Ovary (tissue), 9 donors: Measurements from ENCODE around the gene CRB2. TPM values are rescaled to one million over a fixed set of nuclear protein-coding genes. Genes with fewer than 3 reads are reported as not detected.

Experiments
- DNase-seq, 5 donors: peaks; one replicate each; pipeline ENCODE4 v3.0.0-alpha.2; 2019 to 2020
- H3K27ac ChIP-seq, 2 donors: fragments of 200-600 bp; one replicate each; pipeline versions ENCODE4 v1.5.1 to v1.8.0; 2019 to 2022
- H3K27me3 ChIP-seq: fragments of 200-600 bp; one replicate; pipeline ENCODE4 v1.8.0; 2022
- H3K36me3 ChIP-seq: fragments of 200-600 bp; sonication (generic); one replicate; pipeline ENCODE4 v1.5.1; 2019
- H3K4me1 ChIP-seq: one replicate; pipeline ENCODE4 v1.8.1; 2013; ENCODE audit warnings: mild to moderate bottlenecking, moderate library complexity; ENCODE audit not compliant: insufficient read depth
- H3K4me3 ChIP-seq: fragments of 200-600 bp; sonication (generic); one replicate; pipeline ENCODE4 v1.5.1; 2017
- H3K9me3 ChIP-seq, 2 donors: fragments of 200-600 bp in 1 of 2; sonication (generic) in 1 of 2; one replicate each; pipeline versions ENCODE4 v1.5.1 to v1.8.1; 2013 to 2019; ENCODE audit warnings: mild to moderate bottlenecking in 1 of 2, moderate library complexity in 1 of 2
- EP300 ChIP-seq: sonication (generic); formaldehyde crosslinking; IDR thresholded peaks from one replicate; pipeline ENCODE4 v1.6.1; 2017; ENCODE audit warnings: antibody characterized with exemption
- POLR2A ChIP-seq: fragments of 450-650 bp; IDR thresholded peaks from one replicate; pipeline ENCODE4 v1.6.1; 2017; ENCODE audit warnings: antibody characterized with exemption, mild to moderate bottlenecking, moderate library complexity
- WGBS, 3 donors: extraction: QIAGEN DNeasy Blood & Tissue Kit in 1 of 3; methylation state at CpG; one replicate each; pipeline versions ENCODE4 v1.1.5 to v1.1.7; 2013 to 2017; 5-methylcytosine and 5-hydroxymethylcytosine counted together
- intact Hi-C, 4 donors: fragments of 100-400 bp; cut with DNase I; formaldehyde crosslinking; loops; one replicate each; pipeline versions ENCODE4 v1.11.0 to v1.15.1; 2022 to 2023
- polyA plus RNA-seq, 2 donors: library from polyadenylated mRNA; stranded (reverse); fragments of 200-250 nt in 1 of 2; fragments of 350-450 nt in 1 of 2; fragmentation: Illumina TruSeq in 1 of 2; extraction: RNeasy Lipid Tissue Mini Kit (QIAGEN cat#74804) in 1 of 2; gene quantifications; one replicate each; pipeline ENCODE4 v1.2.3, GENCODE V29; 2013 to 2014
- total RNA-seq, 7 donors: library from RNA; depleted of rRNA in 2 of 7; stranded (reverse); fragments of >200 nt in 2 of 7; fragmentation: NEBNext Ultra II Directional in 3 of 7; extraction: Animal tissue kit (Norgen Biotek cat#: 25700) in 3 of 7; gene quantifications; one replicate each; pipeline versions ENCODE4 v1.1.0 to v1.2.4, GENCODE V29; 2016 to 2023
- TF ChIP-seq, protein P1 (sequence below), 3 donors: fragments of 450-650 bp in 2 of 3; fragments of 200-600 bp in 1 of 3; IDR thresholded peaks; one replicate each; pipeline versions ENCODE4 v1.5.1 to v1.8.0; 2016 to 2022; ENCODE audit warnings: antibody characterized with exemption in 3 of 3, mild to moderate bottlenecking in 1 of 3
- donor health status: DM: no; HTN: no; CAD: no; lungs with moderate emphysema.
- donor health status: DM: no; HTN: no; CAD: no.
- donor health status: Bipolar disorder and iron deficiency.
- donor health status: DM: yes; HTN: yes; CAD: no.
- donor health status: DM: no; HTN: no; CAD: no.
- donor health status: DM: yes; HTN: yes; CAD: no.

CRB2 gene
- total and polyA plus RNA-seq, 9 donors: 0.13 to 20.4 (median 0.48) TPM

DNA sequence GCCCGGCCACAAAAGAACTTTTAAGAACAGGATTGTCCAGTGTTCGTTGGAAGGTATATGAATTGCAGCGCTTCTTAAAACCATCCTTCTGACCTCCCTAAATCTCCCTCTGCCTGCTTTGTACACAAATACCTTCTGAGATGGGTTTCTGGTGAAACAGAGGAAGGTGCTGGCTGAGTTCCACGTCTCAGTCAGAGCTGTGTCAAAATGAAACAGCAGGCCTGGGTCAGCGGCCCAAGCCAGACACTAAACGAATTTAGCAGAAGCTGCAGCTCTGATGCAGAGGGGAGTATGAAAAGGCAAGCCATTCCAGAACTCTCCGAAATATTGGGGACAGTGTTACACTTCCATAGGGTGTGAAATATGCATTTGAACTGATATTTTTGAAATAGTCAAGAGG lies 37.8 kb upstream of the CRB2 start:
- no peaks in the 10 kb centered on the region for H3K9me3 ChIP-seq
- intact Hi-C loops: no loop called here
- H3K36me3 ChIP-seq: no peaks in the 10 kb centered on the region
- no peaks in the 10 kb centered on the region for H3K27me3 ChIP-seq
- H3K4me3 ChIP-seq: no peak overlapping the region
- WGBS, 3 donors: 59 to 66% (median 62%) methylated on average over 7 of the region's 7 CpGs
- H3K27ac ChIP-seq: no peak overlapping the region
- TF ChIP-seq, protein P1, sequence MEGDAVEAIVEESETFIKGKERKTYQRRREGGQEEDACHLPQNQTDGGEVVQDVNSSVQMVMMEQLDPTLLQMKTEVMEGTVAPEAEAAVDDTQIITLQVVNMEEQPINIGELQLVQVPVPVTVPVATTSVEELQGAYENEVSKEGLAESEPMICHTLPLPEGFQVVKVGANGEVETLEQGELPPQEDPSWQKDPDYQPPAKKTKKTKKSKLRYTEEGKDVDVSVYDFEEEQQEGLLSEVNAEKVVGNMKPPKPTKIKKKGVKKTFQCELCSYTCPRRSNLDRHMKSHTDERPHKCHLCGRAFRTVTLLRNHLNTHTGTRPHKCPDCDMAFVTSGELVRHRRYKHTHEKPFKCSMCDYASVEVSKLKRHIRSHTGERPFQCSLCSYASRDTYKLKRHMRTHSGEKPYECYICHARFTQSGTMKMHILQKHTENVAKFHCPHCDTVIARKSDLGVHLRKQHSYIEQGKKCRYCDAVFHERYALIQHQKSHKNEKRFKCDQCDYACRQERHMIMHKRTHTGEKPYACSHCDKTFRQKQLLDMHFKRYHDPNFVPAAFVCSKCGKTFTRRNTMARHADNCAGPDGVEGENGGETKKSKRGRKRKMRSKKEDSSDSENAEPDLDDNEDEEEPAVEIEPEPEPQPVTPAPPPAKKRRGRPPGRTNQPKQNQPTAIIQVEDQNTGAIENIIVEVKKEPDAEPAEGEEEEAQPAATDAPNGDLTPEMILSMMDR (IDR thresholded peaks at IDR 0.05): no peak
- no peak for TF ChIP-seq EP300
- TF ChIP-seq POLR2A: no peak
- H3K4me1 ChIP-seq: no peaks in the 10 kb centered on the region
- DNase-seq: no peak

DNA sequence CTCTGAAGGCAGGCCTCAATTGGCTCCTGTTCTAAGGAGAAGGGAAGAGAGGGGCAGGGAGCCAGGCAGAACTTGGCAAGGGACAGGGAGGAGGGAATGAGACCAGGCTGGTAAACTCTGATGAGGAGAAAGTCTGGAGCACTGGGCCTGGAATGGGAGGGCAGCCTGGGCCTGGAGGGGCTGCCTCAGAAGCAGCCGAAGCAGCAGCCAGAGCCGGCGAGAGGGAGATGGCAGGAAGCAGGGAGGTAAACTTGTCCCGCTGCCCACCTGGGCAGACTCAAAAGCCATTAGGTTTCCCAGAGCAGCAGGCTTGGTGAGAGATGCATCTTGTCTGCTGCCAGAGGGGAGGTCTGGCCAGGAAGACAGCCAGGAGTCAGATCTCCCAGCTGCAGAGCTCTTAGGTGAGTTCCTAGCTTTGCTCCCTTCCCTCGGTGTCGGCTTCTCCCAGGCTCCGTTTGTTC lies 37.0 kb upstream of the CRB2 start:
- no peaks in the 10 kb centered on the region for H3K4me1 ChIP-seq
- H3K27me3 ChIP-seq: no peaks in the 10 kb centered on the region
- no peak overlapping the region for H3K27ac ChIP-seq
- H3K4me3 ChIP-seq: no peak overlapping the region
- no peaks in the 10 kb centered on the region for H3K36me3 ChIP-seq
- DNase-seq: peak in 1 of 5 donors; percentile 43
- no peak for TF ChIP-seq EP300
- TF ChIP-seq, protein P1 (IDR thresholded peaks at IDR 0.05): no peak
- no peak for TF ChIP-seq POLR2A
- no peaks in the 10 kb centered on the region for H3K9me3 ChIP-seq
- intact Hi-C loops: no loop called here
- WGBS, 3 donors: 43 to 55% (median 45%) methylated on average over 7 of the region's 7 CpGs

DNA sequence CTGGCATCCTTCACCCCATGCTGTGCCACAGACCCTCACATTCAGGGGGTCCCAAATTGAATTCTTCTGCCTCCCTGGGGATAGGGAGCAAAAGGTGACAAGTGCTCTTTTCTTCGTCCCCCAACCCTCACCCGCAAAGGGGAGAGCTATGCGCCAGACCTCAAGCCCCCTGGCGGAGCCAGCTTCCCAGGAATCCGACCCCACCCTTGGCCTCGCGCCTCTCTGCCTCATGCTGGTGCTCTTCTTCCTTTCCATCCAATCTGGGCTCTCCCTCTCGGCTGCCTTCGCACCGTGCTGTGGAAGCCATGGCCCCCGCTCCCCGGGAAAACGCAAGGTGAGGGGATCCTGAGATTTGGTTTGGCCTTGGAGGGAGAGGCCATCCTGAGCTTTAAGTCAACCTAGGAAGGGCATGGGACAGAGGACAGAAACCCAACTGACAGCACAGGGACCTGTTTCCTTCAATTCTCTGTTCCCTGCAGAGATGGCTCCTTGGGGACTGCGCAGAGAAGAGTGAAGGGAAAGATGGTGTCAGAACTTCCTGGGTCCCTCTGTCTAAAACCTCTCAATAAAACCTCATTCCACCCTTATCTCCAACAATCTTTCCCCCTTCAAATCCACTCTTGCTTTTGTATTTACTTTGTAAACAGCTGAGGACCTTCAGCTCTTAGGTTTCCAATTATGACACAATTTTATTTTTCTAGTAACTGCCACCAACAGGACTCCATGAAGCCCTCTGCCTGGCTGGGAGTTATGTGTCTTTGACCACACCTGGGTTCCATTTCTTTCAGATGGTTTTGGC lies 36.3 kb upstream of the CRB2 start:
- no peaks in the 10 kb centered on the region for H3K27me3 ChIP-seq
- DNase-seq: no peak
- TF ChIP-seq EP300 (no peak), POLR2A (no peak)
- TF ChIP-seq, protein P1 (IDR thresholded peaks at IDR 0.05): no peak
- intact Hi-C loops: no loop called here
- H3K4me3 ChIP-seq: no peak overlapping the region
- no peaks in the 10 kb centered on the region for H3K9me3 ChIP-seq
- no peaks in the 10 kb centered on the region for H3K4me1 ChIP-seq
- H3K36me3 ChIP-seq: no peaks in the 10 kb centered on the region
- 84 to 89% (median 85%) methylated on average over 14 of the region's 14 CpGs for whole genome bisulfite sequencing, 3 donors
- no peak overlapping the region for H3K27ac ChIP-seq

DNA sequence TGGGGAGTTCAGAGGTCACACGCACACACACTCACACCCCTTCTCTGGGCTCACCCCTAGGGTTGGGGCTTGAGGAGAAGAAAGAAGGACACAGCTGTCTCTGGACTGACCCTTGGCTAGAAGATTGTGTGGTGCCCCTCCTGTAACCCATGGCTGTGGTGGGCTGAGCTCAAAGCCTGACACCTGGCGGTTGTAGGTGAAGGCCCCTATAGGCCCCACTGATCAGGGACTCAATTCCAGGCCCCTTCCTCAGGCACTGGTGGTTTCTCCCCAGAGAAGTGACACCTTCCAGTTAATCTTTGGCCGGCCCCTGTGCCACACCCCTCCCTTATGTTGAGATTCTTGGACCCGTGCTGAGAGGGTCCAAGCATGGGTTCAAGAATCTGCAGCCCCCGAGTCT lies 35.2 kb upstream of the CRB2 start:
- Histone ChIP-seq H3K4me1 (no peaks in the 10 kb centered on the region), H3K9me3 (no peaks in the 10 kb centered on the region), H3K4me3 (no peak overlapping the region), H3K27ac (no peak overlapping the region), H3K27me3 (no peaks in the 10 kb centered on the region), H3K36me3 (no peaks in the 10 kb centered on the region)
- no peak for DNase-seq
- WGBS, 3 donors: 87 to 92% (median 91%) methylated on average over 5 of the region's 5 CpGs
- no peak for TF ChIP-seq EP300
- TF ChIP-seq POLR2A: no peak
- TF ChIP-seq, protein P1 (IDR thresholded peaks at IDR 0.05): no peak
- intact Hi-C loops: no loop called here
